GM21825 (cell line): Measurements from ENCODE around the gene PLD6.

ENCODE experiments used
- ATAC-seq: cut with Tn5 transposase; IDR thresholded peaks from one replicate; pipeline ENCODE4 v1.9.1; 2021; ENCODE audit warnings: mild to moderate bottlenecking, moderate library complexity; ENCODE audit not compliant: unreplicated experiment

Gene PLD6

GRCh38 chr17:17227608-17228520, 21.7 kb upstream of the PLD6 start:
- ATAC-seq, result no peak

DNA sequence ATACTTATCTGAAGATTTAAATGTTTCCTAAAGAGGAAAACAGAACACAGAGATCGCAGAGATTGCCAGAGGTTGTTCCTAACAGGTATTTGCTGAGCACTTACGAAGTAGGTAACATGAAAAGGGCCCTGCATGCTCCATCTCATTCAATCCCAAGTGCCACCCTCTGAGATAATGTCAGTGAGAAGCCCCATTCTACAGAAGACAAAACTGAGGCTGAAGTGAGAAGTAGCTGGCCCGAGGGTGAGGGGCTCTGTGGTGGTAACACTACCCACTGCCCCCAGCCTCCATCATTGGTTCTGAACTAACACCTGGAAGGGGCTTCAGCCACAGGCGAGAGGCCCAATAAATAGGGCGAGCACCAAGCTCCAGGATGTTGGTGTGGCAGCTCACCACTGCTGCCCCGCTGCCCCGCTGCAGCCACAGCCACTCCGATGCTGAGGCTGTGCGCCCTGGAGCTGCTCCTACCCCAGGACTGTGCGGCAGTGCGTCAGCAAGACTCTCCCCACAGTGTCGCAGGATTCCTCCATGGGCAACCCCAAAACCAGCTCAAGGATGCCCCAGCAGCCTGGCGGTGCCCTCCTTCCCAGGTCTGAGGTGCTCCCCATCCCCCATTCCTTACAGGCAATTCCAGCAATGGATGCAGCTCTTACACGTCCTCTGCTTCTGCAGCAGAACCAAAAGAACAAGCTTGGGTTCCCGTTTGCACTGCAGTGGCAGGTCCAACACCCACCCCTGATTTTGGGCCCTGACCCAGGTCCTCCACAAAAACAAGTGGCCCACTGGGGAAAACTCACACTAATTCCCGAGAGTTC, 20.5 kb upstream of the PLD6 start:
- ATAC-seq, result no peak

DNA sequence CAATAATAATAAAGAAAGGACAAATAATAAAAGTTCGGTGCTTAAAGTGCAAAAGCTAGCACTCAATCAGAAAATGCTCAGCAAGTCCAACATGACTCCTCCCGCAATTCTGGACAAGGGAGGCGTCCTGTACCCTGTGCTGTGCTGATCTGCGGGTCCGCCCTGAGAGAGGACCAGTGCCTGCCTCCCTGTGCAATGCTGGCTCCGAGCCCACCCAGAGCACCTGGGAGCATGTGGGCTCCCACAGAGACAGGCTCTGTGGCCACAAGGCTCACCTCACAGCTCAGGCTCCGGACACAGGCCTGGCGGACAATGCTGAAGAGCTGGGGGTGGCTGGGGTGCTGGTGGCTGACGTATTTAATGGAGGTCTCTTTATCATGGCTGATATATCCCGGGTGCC, 19.8 kb upstream of the PLD6 start:
- ATAC-seq, result no peak

GRCh38 chr17:17224137-17224536, 18.0 kb upstream of the PLD6 start:
- no peak for ATAC-seq

GRCh38 chr17:17223736-17224135, 17.6 kb upstream of the PLD6 start:
- no peak for ATAC-seq

DNA sequence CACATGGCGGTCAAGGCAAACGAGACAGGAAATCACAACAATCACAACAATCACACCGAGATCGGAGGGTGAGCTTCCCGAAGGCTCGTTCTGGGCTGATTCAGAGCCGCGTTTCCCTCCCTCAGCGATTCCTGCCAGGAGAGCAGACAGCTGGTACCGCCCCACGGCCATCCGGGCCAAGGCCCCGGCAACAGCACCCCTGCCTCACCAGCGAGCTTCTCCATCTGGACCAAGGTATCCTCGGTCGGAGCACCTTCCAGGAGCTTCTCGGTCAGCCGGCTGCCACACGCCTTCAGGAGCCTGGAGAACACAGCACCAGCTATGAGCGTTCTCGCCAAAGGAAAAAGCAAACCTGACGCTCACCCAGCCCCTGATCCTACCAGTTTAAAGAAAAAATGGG, 15.2 kb upstream of the PLD6 start:
- ATAC-seq, result no peak

GRCh38 chr17:17220529-17220928, 14.4 kb upstream of the PLD6 start:
- no peak for ATAC-seq

- ATAC-seq, result no peak
Measured at GRCh38 chr17:17217995-17218394, 11.9 kb upstream of the PLD6 start.

- no peak for ATAC-seq
Measured at GRCh38 chr17:17216776-17217175, 10.6 kb upstream of the PLD6 start.

DNA sequence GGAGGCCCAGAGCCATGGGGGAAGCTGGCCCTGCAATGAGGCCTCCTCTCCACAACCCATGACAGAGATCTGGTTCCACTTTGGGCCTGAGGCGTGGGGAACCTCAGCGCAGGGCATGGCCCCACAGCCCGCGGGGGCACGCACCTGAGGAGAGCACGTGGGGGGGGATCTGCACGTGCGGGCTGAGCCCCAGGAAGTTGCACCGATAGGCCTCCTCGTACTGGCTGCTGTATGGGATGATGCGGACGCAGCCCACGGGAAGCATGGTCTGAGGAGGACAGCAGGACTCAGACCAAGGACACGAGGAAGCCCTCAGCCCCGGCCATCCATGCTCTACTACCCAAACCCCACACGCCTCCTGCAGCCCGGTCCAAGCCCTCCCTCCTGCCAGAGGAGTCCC, 10.1 kb upstream of the PLD6 start:
- no peak for ATAC-seq

DNA sequence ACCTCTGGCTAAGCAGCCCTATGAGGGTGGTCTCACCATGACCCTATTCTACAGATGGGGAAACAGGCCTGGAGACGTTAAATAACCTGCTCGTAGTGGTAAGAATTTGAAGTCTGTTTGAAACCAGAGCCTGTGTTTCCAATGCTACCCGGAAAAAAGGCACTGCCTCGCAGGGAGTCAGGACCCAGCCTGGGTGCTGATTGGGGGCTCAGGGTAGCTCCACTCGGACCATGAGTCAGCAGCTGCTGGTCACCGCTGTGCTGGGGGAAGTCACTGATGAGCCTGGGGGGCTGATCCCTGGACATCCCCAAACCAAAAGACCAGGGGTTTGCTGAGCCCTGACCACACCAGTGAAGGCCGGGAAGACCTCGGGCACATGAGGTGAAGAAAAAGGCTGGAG, 9.4 kb upstream of the PLD6 start:
- no peak for ATAC-seq

DNA sequence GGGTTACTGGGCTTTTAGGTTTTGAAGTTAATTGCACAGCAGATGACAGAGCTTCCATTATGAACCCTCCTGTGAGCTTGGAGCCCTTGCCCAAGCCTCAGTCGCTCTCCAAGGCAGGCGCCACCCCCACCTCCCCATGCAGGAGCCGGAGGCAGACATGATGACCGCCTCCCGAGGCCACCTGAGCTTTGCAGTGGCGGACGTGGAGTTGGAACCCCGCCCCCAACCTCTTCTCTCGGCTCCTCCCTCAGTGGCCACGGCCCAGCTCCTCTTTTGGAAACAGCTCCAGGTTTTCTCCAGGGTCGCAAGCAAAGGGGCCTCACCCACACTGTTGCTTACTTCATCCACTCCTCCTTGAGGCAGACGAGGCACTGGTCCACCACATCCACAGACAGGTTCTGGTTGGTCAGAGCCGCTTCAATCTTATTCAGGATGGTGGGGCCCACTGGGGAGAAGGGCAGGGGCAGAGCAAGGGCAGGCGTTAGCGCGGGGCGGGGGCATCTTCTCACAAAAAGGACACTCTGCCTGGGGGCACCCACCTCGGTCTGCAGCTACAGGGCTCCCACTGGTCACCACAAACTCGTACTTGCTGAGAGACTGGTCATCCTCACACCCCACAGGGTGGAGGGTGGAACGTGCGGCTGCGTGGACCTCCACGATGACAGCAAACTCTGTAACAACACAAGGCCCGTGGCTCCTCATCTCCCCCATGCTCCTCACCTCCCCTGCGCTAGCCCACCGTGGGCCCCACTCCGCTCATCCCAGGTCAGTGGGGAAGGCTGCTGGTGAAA, 8.7 kb upstream of the PLD6 start:
- no peak for ATAC-seq

DNA sequence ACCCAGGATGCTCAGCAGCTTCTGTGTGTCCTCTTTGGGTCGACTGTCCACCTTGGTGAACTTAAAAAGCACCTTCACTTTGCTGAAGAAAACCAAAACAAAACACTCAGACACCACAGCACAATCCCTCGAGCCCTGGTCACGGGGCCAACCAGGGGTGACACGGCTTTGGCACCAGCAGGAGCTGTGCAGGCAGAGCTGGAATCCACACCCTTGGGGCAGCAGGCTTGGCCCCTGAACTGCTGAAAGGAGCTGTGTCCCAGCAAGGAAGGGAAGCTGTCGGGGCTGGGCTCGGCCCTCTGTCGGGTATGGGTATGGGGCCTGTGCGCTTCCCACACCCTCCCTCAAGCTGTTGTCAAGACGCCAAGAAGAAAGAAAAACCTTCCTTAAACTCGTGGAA, 7.6 kb upstream of the PLD6 start:
- no peak for ATAC-seq

GRCh38 chr17:17207998-17208397, 1.9 kb upstream of the PLD6 start:
- no peak for ATAC-seq

GRCh38 chr17:17206913-17207335, 791 bp upstream of the PLD6 start:
- ATAC-seq, result no peak

- peak; percentile 60 for ATAC-seq
Measured at GRCh38 chr17:17205368-17206123, 587 bp downstream of the PLD6 start.

- peak; percentile 2 for ATAC-seq
Measured at GRCh38 chr17:17204635-17205231, 1.4 kb downstream of the PLD6 start.

DNA sequence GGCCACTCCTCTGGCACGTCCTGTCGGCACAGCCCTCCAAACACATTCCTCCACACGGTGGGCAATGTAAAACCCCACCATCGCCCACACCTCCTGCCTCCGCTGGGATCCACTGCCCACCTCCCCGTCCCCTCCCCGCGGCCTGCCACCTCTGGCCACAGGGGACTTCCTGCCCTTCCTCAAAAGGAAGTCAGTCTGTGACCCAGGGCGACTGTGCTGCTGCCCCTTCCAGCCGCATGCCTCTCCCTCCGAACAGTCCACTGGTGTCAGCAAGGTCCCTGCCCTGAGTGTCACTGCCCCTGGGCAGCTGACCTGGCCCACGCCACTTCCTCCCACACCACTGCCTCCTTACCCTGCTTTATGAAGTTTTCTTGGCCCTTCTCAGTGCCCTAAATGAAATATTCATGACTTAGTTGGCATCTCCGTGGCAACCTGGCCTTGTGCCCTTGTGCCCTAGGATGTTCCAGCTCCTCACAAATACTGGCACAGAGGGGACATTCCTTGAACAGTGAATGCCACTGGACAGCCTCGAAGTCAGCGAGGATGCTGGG, 2.0 kb downstream of the PLD6 start:
- ATAC-seq, result no peak

DNA sequence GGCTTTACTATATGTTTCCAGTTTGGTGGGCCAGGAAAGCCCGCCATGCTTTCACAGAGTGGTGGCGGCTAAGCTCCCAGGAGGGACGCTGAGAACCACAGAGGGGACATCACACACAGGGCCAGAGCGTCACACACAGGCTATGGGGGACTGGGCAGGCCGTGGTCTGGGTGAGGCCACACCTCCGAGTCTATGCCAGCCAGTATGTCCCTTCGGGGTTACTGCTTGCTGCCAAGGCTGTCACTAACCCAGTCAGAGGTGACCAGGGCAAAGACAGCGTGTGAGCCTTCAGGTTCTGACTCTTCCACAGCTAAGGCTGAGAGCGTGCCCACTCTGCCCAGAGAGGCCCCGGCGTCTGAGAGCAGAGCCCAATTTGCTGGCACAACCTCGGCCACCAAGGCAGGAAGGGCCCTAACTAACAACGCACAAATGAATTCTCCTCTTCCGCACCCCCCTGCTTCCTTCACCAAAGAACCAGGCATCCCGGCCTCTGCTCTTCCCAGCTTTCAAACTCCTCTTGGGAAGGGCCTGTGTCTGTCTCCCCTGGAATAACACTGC, 2.9 kb downstream of the PLD6 start:
- no peak for ATAC-seq
